Stimulated activated naive CD4-positive, alpha-beta T cell treated with Interleukin-2 at 50 U/mL for 16 hours (primary cell): ENCODE results near the gene YBEY.

Source experiments
- DNase-seq: peaks from one replicate; lab custom pipeline; 2025; lab: John Stamatoyannopoulos, UW

The YBEY gene

DNA sequence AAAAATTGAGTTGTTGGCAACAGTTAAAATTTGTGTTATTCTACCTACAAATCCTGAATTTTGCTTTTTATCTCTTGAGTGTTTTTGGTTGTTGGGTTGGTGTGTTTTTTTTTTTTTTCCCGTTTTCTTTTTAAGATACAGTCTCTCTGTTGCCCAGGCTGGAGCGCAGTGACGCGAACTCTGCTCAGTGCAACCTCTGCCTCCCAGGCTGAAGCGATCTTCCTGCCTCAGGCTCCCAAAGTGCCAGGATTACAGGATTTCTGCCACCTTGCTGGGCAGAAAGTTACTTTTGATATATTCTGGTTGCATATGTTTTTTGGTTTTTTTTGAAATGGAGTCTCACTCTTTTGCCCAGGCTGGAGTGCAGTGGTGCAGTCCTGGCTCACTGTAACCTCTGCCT lies 42.0 kb downstream of the YBEY start:
- no peak for DNase-seq

DNA sequence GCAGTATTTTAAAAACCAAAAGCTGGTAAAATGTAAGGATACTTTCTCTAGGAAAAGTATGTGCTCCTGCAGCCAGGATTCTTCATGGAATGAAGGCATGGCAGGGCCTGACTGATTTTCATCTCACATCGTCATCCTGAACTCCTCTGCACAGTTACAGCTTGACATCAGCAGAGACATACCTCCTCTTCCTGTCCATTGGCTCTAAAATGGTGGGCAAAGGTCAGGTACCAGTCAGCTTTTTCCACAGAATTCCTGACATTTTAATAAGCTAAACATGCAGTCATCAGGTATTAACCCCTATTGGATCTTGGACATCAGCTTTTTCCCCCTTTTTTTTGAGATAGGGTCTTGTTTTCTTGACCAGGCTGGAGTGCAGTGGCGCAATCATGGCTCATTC lies 43.7 kb downstream of the YBEY start:
- no peak for DNase-seq

DNA sequence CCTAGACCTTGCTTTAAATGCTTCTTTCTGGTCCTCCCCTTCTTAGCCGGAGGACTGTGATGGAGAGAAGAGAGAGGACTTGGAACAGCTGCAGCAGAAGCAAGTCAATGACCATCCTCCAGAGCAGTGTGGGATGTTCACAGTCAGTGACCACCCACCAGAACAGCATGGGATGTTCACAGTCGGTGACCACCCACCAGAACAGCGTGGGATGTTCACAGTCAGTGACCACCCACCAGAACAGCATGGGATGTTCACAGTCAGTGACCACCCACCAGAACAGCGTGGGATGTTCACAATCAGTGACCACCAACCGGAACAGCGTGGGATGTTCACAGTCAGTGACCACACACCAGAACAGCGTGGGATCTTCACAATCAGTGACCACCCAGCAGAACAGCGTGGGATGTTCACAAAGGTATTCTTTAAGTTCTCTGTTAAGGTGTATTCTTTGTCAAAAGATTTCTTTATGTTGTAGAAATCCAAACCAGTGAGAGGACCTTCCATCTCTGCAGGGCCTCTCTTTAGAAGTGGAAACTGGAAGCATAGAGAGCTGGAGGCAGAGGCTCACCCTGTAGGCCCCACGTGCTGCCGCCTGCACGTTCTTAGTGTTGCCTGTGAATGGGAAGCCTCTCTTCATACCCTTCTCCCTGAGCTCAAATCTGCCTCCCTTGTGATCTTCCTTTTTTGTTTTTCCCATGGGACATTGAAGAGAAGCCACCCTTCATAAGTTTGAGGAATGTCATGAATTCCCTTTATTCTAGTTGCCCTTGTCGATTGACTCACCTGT lies 48.4 kb downstream of the YBEY start:
- no peak for DNase-seq

DNA sequence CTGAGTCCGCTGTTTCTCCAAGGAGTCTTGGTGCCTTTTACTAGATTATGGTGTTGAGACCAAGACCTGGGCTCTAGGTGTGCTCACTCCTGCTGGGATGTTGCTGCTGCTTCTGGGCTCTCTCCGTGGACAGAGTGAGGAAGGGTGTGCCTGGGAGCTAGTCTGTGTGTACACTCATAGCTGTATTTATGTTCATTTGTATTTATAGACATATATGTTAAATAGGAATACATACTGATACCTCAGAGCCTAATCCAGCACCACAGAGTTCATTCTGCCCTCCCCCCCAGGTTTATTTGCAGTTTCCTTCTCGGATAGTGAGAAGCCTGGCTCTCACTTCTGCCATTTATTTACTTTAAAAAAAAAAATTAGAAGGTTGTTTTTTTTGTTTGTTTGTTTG lies 50.5 kb downstream of the YBEY start:
- no peak for DNase-seq

DNA sequence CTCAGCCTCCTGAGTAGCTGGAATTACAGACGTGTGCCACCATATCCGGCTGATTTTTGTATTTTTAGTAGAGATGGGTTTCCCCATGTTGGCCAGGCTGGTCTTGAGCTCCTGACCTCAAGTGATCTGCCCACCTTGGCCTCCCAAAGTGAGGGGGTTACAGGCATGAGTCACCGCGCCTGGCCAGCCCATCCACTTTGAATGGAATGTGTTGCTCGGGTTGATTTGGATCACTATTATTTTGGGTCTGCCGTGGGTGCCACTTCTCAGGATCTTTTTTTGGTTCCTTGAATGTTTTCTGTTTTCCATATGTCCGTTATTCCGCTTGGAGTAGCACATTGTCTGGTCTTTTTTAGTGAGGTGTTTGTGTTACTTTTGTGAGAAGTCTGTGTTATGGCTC lies 54.9 kb downstream of the YBEY start:
- no peak for DNase-seq

DNA sequence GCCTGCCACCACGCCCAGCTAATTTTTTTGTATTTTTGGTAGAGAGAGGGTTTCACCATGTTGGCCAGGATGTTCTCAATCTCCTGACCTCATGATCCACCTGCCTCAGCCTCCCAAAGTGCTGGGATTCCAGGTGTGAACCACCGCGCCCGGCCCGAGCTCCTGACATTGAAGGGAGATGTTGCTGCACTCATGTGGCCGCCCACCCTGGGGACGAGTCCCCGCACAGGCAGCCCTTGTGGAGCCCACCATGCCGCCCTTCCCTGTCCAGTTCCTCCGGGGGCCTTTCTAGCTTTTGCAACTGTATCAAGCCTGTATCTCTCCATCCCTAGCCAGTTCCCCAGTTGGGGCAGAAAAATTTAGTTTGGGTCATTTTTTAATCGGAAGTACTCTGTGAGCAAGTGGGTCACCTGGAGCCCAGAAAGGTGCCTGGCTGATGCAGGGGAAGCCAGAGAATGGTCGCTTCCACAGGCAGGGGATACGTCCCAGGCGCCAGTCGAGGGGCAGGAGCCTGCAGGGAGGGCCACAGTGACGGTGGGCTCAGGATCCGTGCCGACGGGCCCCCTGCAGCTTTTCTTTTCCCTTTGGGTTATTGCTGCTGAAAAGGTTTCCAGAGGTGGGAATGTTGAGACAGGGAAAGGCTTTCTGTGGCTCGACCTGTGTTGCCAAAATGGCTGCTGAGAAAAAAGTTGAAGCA lies 58.2 kb downstream of the YBEY start:
- no peak for DNase-seq

DNA sequence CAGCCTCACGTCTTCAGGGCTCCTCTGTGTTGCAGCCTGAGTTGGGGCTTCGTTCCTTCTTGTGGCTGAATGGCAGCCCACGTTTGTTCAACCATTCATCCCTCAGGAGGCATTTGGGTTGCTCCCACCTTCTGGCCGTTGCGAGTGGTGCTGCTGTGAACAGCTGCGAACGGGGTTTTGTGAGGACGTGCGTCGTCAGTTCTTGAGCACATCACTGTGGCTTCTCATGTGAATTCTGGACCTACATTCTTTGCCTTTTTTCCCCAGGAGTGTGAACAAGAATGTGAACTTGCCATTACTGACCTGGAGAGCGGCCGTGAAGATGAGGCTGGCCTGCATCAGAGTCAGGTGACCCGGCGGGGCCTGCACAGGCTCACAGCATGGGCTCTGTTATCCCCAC lies 59.7 kb downstream of the YBEY start:
- DNase-seq: no peak

DNA sequence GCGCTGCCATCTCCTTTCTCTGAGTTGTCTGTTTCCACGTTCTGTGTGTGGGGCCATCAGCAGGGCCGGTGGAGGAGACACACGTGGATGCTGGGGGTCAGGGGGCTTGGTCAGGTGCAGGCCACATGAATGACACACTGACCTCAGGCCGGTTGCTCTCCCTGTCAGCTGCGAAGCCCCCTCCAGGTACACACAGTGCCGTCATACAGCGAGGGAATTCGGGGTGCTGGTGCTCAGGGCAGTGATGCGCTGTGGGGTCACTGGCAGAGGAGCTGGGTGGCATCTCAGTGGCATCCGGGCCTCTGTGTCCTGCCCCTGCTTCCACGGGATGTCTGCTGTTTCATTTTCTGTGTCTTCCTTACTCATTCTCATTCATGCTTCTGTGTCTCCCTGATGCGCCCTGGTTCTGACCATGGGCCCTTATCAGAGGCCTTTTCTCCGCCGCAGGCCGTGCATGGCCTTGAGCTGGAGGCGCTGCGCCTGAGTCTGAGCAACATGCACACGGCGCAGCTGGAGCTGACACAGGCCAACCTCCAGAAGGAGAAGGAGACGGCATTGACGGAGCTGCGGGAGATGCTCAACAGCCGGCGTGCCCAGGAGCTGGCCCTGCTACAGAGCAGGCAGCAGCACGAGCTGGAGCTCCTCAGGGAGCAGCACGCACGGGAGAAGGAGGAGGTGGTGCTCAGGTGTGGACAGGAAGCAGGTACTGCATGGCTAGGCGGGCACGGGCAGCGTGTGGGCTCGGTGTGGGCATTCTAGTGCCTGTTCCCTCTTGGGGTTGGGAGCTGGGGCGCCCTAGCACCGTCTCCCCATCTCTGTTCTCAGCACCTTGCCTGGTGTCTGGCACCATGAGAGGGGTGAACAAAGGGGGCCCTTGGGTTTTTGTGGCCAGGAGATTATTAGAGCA lies 60.4 kb downstream of the YBEY start:
- DNase-seq: no peak

DNA sequence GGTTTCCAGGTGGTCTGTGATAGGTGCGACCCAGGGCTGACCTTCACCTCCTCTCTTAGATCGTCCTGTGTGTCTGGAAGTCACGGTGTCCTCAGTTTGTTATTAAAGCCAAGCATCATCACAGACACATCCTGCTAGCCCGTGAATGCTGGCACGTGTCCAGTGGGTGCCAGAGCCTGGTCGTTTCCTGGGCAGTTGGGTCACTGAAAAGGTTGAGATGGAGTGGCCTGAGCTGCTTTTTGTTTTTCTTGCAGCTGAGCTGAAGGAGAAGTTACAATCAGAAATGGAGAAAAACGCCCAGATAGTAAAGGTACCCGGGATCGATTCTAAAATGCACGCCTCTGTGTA lies 61.0 kb downstream of the YBEY start:
- no peak for DNase-seq
